Activated T-helper 1 cell treated with Interleukin-2 at 50 U/mL for 16 hours (primary cell): Measurements from ENCODE around the gene PTPA.

Experiments used
- DNase-seq: peaks from one replicate; pipeline ENCODE4 v3.0.0-alpha.2; 2020; ENCODE audit warnings: low read depth

PTPA gene

GRCh38 chr9:129084087-129084486 is 27.1 kb upstream of the PTPA start:
- no peak for DNase-seq

GRCh38 chr9:129089246-129089645 is 22.0 kb upstream of the PTPA start:
- DNase-seq, result no peak

GRCh38 chr9:129093602-129094386 is 17.4 kb upstream of the PTPA start:
- DNase-seq, result no peak

GRCh38 chr9:129094387-129095169 is 16.6 kb upstream of the PTPA start:
- no peak for DNase-seq

GRCh38 chr9:129095170-129095667 is 16.0 kb upstream of the PTPA start:
- DNase-seq, result no peak

- no peak for DNase-seq
These were observed 15.3 kb upstream of the PTPA start for GRCh38 chr9:129095908-129096307.

GRCh38 chr9:129097671-129098306 is 13.4 kb upstream of the PTPA start:
- no peak for DNase-seq

- no peak for DNase-seq
These were observed 12.9 kb upstream of the PTPA start for GRCh38 chr9:129098328-129098727.

GRCh38 chr9:129100383-129101169 is 10.6 kb upstream of the PTPA start:
- no peak for DNase-seq

- DNase-seq, result no peak
These were observed 9.9 kb upstream of the PTPA start for GRCh38 chr9:129101279-129101678.

- DNase-seq, result no peak
These were observed 9.1 kb upstream of the PTPA start for GRCh38 chr9:129102095-129102525.

- no peak for DNase-seq
These were observed 8.2 kb upstream of the PTPA start for GRCh38 chr9:129102791-129103594.

GRCh38 chr9:129103595-129103965 is 7.6 kb upstream of the PTPA start:
- no peak for DNase-seq

GRCh38 chr9:129104051-129104450 is 7.2 kb upstream of the PTPA start:
- DNase-seq, result no peak

GRCh38 chr9:129105857-129106694 is 5.1 kb upstream of the PTPA start:
- no peak for DNase-seq

- DNase-seq, result no peak
These were observed 3.6 kb upstream of the PTPA start for GRCh38 chr9:129107651-129108050.

GRCh38 chr9:129108083-129108804 is 3.0 kb upstream of the PTPA start:
- no peak for DNase-seq

GRCh38 chr9:129108805-129109536 is 2.2 kb upstream of the PTPA start:
- DNase-seq, result no peak

GRCh38 chr9:129109537-129109903 is 1.7 kb upstream of the PTPA start:
- no peak for DNase-seq
